AG09319 (cell line): ENCODE results near the gene TBC1D10B.
"Not testable (repeated sequence)": the region's sequence is repeated elsewhere in the genome, so short reads cannot be mapped to it uniquely, and the experiment has no call there.

Source experiments
- DNase-seq: peaks from one replicate; pipeline ENCODE4 v3.0.0-alpha.2; 2010; ENCODE audit warnings: low read depth; ENCODE audit errors: extremely low read depth
- TF ChIP-seq, protein P1 (sequence below): IDR thresholded peaks from 2 replicates; pipeline ENCODE4 v1.5.1; 2011; ENCODE audit warnings: low read depth, mild to moderate bottlenecking, inconsistent platforms, low read length, moderate library complexity

The TBC1D10B gene

DNA sequence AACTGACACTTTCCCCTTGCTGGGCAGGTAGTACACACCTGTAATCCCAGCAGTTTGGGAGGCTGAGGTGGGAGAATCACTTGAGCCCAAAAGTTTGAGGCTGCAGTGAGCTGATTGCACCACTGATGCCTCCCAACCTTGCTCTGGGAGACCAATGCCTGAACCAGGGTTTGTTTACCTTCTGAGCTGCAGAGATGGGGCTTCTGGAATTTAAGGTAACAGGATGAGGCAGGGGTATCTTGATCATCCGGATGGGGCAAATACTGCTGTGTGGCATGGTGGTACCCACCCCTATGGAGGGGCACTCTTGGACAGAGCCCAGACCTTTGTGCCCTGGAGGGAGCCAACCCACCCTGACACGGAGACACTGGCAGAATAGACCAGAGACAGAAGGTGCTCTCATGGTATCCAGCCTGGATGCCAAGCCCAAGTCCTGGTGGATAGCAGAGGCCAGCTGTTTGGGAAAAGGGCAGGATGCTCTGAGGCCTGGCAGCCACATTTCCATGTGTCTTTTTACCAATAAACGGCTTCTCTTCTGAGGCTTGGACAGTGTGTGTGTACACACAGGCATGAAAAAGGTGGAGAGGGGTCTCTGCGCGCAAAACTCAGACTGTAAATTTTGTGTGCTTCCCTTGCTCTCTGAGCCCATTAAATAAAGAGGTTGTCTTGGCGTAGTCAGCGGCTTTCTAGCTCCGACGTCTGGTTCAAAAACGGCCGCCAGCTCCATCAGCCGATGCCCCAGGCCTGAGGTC is 29.3 kb upstream of the TBC1D10B start:
- DNase-seq: no peak
- TF ChIP-seq, protein P1, sequence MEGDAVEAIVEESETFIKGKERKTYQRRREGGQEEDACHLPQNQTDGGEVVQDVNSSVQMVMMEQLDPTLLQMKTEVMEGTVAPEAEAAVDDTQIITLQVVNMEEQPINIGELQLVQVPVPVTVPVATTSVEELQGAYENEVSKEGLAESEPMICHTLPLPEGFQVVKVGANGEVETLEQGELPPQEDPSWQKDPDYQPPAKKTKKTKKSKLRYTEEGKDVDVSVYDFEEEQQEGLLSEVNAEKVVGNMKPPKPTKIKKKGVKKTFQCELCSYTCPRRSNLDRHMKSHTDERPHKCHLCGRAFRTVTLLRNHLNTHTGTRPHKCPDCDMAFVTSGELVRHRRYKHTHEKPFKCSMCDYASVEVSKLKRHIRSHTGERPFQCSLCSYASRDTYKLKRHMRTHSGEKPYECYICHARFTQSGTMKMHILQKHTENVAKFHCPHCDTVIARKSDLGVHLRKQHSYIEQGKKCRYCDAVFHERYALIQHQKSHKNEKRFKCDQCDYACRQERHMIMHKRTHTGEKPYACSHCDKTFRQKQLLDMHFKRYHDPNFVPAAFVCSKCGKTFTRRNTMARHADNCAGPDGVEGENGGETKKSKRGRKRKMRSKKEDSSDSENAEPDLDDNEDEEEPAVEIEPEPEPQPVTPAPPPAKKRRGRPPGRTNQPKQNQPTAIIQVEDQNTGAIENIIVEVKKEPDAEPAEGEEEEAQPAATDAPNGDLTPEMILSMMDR: no peak

DNA sequence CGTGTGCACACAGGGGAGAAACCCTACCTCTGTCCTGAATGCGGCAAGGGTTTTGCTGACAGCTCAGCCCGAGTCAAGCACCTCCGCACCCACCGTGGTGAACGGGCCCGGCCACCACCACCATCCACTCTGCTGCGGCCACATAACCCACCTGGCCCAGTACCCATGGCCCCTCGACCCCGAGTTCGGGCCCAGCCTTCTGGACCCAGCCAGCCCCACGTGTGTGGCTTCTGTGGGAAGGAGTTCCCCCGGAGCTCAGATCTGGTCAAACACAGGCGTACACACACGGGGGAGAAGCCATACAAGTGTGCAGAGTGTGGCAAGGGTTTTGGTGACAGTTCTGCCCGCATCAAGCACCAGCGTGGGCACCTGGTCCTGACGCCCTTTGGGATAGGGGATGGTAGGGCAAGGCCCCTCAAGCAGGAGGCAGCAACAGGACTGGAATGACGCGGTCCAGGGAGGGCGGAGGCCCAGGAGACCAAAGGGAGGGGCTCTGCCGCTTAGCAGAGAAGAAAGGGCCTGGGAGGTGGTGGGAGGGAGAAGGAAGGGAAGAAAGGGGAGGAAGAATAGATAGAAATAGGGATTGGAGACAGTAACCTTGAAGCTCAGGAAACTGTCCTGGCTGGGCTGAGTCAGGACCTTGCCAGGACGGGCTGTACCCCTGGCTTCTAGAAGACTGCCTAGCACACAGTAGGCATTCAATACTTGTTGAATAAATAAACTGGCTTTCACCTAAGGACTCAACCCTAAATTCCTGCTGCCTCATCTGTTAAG is 28.6 kb upstream of the TBC1D10B start:
- TF ChIP-seq, protein P1: no peak
- DNase-seq: no peak

DNA sequence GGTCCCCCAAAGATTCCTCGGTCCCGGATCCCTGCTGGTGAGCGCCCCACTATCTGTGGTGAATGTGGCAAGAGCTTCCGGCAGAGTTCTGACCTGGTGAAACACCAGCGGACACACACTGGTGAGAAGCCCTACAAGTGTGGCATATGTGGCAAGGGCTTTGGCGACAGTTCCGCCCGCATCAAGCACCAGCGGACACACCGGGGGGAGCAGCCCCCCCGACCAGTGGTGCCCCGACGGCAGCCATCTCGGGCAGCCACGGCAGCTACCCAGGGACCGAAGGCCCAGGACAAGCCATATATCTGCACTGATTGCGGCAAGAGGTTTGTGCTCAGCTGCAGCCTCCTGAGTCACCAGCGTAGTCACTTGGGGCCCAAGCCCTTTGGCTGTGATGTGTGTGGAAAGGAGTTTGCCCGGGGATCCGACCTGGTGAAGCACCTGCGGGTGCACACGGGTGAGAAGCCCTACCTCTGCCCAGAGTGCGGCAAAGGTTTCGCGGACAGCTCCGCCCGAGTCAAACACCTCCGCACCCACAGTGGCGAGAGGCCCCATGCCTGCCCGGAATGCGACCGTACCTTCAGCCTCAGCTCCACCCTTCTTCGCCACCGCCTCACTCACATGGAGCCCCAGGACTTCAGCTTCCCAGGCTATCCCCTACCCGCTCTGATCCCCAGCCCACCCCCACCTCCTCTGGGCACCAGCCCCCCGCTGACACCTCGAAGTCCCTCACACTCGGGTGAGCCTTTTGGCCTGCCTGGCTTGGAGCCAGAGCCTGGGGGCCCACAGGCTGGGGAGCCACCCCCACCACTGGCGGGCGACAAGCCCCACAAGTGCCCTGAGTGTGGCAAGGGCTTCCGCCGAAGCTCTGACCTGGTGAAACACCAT is 27.7 kb upstream of the TBC1D10B start:
- no peak for DNase-seq
- TF ChIP-seq, protein P1: no peak

DNA sequence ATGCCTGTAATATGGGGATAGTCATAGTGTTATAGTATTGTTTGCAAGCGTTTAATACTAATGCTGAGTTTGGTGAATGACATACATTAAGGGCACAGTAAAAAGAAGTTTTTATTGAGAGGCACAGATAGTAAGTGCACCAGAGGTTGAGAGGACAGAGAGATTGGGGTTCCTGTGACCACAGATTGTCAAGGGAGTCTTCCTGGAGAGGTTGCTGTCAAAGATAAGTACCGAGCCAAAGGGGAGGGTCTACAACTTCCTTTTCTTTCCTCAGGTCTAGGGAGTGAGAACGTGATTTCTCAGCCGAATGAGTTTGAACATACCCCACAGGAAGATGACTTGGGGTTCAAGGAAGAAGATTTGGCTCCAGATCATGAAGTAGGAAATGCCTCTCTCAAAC is 26.8 kb upstream of the TBC1D10B start:
- no peak for DNase-seq
- TF ChIP-seq, protein P1: no peak

DNA sequence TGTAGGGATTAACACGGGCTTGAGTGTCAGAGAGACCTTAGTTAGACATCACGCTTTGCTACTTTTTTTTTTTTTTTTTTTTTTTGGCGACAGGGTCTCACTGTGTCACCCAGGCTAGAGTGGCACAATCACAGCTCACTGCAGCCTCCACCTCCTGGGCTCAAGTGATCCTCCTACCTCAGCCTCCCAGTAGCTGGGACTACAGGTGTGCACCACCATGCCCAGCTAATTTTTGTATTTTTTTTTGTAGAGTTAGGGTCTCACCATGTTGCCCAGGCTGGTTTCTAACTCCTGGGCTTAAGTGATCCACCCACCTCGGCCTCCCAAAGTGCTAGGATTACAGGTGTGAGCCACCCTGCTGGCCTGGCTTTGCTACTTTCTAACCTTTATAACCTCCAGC is 26.3 kb upstream of the TBC1D10B start:
- DNase-seq: not testable (repeated sequence)

DNA sequence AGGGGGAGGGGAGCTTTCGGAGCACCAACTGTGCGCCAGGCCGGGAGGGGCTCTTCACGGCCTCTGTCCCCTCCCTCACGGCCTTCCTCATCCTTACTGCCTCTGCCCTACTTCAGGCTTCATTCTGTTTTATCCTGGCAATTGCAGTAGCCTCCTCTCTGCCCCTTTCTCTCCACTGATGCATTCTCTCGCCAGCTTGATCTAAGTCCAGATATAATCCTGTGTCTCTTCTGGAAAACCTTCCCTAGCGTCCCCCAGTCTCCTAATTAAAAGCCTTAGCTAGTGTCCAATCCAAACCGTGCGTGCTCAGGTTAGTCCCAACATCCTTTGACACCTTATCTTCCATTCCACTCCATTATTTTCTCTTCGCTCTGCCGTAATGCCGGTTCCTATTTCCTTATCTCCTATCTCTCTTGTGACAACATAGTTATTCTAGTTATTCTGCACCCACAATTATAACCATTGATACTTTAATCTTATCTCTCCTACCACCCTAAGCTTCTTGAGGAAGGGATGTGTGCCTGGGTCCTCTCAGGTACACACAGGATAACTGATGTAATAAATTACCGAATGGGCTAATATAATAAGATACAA is 25.8 kb upstream of the TBC1D10B start:
- no peak for DNase-seq
- TF ChIP-seq, protein P1: no peak
